Stimulated activated CD4-positive, alpha-beta T cell treated with anti-CD3 and anti-CD28 coated beads, Interleukin-4, amount 100 ng/mL, for 1 hour (primary cell): ENCODE measurements around the gene LETM1.

ENCODE experiments used
- DNase-seq: peaks from one replicate; pipeline ENCODE4 v3.0.0-alpha.2; 2020

LETM1 gene

DNA sequence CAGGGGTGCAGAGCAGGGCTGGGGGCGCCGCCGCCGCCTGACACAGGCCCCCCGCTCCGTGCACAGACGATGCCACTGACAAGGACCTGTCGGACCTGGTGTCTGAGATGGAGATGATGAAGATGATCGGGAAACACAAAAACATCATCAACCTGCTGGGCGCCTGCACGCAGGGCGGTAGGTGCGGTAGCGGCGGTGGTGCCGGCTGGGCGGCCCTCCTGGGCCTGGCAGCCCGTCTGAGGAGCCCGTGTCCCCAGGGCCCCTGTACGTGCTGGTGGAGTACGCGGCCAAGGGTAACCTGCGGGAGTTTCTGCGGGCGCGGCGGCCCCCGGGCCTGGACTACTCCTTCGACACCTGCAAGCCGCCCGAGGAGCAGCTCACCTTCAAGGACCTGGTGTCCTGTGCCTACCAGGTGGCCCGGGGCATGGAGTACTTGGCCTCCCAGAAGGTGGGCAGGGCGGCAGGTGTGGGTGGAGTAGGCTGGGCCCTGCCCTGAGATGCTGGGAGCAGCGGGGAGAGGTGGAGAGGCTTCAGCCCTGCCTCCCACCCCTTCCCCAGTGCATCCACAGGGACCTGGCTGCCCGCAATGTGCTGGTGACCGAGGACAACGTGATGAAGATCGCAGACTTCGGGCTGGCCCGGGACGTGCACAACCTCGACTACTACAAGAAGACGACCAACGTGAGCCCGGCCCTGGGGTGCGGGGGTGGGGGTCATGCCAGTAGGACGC is 50.3 kb downstream of the LETM1 start:
- DNase-seq, result no peak

DNA sequence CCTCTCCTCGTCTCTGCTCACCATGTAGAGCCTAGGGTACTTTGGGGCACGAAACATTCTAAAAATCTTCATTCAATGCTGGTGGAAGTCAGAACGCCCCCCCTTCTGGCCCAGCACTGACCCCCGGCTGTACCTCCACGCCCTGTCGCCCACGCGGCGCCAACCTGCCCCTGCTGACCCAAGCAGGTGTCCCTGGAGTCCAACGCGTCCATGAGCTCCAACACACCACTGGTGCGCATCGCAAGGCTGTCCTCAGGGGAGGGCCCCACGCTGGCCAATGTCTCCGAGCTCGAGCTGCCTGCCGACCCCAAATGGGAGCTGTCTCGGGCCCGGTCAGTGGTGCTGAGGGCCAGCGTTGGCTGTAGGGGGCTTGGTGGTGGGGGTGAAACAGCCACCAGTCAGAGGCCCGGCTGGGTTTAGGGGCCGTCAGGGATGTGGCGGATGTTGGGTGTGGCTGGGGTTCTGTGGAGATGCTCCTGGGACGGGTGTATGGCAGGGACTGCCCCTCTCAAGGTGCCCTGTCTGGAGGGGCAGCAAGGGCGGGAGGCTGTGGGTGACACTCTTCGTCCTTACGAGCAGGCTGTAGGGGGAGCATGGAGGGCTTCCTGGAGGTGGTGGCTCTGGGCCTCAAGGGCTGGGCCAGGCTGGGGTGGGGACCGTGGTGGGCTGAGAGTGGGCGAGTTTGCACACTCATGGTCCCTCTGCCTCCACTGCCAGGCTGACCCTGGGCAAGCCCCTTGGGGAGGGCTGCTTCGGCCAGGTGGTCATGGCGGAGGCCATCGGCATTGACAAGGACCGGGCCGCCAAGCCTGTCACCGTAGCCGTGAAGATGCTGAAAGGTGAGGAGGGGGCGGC is 51.1 kb downstream of the LETM1 start:
- DNase-seq, result no peak

DNA sequence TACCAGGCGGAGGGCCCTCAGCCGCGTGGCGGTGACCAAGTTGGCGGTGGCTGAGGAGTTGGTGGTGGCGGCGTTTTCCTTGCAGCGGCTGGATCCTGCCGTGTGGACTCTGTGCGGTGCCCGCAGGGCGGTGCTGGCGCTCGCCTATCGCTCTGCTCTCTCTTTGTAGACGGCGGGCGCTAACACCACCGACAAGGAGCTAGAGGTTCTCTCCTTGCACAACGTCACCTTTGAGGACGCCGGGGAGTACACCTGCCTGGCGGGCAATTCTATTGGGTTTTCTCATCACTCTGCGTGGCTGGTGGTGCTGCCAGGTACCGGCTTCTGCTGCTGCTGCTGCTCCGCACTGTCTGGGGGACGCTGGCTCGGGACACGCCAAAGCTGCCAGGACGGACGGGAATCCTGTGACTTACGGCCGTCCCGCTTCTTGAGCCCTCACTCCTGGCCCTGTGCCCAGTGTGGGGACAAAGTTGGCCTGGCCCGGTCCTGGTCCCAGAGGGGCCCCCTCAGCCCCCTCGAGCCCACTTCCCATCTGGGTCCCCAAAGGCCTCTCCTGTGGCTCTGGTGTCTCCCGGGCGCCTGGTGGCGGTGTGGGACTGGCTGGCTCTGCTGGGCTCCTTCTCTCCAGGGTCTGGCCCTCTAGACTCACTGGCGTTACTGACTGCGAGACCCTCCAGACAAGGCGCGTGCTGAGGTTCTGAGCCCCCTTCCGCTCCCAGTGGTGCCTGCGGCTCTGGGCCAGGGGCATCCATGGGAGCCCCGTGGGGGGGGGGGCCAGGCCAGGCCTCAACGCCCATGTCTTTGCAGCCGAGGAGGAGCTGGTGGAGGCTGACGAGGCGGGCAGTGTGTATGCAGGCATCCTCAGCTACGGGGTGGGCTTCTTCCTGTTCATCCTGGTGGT is 52.2 kb downstream of the LETM1 start:
- no peak for DNase-seq

GRCh38 chr4:1802720-1803522 is 53.0 kb downstream of the LETM1 start:
- DNase-seq, result no peak

DNA sequence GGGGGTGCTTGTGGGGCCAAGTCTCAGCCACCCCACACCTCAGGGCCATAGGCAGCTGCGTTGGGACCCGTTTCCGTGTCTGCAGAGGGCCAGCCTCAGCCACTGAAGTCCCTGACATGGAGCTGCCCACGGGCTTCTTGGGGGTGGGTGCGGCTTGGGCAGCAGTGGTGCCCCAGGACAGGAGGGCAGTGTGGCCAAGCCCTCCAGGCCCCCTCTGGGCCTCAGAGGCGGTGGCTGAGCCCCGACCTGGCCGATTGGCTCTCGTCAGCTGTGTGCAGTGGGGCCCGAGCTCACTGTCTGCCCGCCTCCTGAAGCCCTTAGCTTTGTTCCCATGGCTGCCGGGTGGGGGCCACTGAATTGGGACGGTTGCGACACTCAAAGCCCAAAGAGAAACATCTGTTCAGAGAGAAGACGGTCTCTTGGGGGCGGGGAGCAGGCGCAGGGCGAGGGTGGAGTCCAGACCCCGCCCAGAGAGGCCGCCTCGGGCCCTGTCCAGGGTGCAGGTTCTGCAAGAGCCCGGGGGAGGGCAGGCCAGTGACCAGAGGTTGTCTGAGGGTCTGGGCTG is 53.7 kb downstream of the LETM1 start:
- no peak for DNase-seq

DNA sequence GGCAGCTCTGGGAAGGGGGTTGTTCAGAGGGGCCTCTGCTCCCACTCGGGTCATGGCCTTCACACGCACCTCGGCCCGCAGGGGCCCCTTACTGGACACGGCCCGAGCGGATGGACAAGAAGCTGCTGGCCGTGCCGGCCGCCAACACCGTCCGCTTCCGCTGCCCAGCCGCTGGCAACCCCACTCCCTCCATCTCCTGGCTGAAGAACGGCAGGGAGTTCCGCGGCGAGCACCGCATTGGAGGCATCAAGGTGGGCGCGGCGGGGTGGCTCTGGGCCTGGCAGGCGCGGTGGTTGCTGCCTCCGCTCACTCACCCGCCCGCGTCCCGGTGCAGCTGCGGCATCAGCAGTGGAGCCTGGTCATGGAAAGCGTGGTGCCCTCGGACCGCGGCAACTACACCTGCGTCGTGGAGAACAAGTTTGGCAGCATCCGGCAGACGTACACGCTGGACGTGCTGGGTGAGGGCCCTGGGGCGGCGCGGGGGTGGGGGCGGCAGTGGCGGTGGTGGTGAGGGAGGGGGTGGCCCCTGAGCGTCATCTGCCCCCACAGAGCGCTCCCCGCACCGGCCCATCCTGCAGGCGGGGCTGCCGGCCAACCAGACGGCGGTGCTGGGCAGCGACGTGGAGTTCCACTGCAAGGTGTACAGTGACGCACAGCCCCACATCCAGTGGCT is 54.5 kb downstream of the LETM1 start:
- no peak for DNase-seq

- DNase-seq, result no peak
Observed at GRCh38 chr4:1800805-1801204, 55.2 kb downstream of the LETM1 start.

GRCh38 chr4:1799387-1800375 is 56.3 kb downstream of the LETM1 start:
- no peak for DNase-seq

DNA sequence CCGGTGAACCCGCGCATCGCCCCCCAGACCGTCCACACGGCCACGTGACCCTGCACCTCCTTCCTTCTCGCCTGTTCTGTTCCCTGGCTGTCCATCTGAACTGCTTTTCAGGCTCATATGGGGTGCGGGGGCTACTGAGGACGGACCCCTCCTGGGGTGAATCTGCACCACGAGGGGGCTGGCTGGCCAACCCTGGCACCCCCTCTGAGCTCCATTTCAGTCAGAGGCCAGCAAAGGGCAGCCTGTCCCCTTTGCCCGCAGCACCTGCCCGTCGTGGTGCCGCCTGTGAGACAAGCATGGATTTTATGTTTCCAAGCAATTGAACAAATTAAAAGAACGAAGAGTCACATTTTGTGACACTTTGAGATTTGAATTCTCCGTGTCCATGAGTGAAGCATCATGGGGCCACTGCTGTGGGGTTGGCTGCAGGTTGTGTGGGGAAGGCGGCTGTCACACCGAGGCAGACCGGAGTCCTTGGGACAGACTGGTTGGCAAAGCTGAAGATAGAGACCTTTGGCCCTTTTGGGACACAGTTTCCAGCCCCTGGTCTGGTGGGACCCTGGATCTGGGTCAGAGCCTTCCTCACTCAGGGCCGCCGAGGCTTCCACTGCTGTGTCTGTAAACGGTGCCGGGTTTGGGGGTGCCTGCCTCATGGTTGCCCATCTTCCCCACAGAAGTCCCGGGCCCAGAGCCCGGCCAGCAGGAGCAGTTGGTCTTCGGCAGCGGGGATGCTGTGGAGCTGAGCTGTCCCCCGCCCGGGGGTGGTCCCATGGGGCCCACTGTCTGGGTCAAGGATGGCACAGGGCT is 57.2 kb downstream of the LETM1 start:
- no peak for DNase-seq

DNA sequence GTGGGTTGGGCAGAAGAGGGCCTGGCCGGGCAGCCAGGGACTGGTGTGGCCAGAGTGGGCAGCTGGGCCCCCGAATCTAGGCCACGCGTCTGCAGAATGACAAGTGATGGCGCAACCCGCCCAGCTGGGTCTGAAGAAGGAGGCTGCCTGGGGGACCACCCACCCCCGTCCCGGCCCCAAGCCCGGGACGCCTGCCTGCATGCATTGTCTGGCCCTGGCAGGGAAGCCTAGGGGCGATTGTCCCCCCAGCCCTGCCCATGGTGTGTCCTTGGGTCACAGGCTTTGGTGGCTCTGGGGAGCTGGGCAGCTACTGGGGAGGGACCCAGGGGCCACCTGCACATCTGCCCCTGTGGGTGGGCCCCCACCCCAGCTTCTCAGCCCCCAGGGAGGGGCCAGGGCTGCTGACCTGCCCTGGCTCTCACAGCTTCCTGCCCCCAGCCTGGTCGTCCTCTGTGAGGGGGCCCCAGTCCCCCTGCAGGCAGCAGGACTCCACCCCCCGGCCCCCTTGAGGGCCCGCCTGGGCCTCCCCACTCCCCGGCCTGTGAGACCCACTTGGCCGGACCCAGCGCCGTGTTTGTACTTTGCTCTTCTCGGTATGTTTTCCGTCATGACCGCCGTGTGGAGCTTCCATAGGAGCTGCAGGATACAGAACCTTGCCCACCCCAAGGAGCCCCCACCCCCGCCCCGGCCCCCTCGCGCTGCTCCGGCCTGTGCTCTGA is 57.9 kb downstream of the LETM1 start:
- DNase-seq, result no peak

DNA sequence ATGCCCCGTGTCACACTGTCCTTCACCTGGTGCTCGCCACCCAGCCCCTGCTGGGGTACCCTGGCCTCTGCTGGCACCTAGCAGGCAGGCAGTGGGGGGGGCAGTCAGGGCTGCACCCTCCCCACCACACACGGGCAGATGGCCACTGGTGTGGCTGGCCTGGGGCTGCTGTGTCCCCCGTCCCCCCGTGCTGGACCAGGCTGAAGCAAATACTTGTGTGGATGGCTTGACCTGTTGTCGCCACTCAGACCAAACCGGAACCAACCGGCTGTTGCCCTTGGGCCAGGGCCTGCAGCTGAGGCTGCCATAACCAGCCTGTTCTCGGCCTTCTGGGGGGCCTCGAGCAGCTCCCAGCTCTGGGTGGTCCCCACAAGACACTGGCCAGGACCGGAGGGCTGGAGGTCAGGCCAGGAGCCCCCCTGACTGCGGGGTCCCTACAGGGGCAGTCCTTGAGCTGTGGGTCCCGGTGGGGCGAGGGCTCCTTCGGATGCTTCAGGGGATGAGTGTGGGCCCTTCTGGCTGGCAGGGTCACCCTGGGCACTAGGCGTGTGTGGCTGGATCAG is 58.6 kb downstream of the LETM1 start:
- no peak for DNase-seq

DNA sequence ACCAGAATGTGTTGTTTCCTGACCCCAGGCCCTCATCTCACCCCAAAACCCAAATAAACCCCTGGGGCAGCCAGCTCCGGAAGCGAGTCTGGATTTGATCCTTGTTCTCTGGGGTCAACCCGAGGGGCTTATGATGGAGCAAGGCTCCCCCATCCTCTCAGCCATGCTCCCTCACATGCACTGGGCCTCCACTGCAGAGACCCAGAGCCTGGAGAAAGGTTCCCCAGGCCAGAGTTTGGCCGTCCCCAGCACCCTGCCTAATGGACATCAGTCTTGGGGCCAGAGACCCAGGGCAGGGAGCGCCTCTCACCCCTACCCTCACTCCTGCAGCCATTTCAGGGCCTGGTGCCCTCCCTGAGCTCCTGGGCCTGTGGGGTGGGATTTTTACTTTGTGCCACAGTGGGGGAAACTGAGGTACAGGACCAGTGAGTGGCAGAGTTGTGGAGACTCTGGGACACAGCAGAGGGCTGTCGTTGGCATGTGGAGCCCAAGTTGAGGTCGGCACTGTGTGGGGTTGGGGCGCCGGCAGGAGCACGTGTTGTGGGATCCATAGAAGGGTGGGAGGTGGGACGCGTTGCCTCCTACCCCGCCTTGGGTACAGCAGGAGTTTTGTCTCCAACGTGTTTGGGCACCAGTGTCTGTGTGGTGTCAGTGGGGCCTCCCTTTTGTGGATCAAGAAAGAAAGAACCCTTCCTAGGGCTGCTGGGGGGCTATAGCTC is 59.3 kb downstream of the LETM1 start:
- no peak for DNase-seq

- DNase-seq, result no peak
Observed at GRCh38 chr4:1795299-1796195, 60.4 kb downstream of the LETM1 start.

DNA sequence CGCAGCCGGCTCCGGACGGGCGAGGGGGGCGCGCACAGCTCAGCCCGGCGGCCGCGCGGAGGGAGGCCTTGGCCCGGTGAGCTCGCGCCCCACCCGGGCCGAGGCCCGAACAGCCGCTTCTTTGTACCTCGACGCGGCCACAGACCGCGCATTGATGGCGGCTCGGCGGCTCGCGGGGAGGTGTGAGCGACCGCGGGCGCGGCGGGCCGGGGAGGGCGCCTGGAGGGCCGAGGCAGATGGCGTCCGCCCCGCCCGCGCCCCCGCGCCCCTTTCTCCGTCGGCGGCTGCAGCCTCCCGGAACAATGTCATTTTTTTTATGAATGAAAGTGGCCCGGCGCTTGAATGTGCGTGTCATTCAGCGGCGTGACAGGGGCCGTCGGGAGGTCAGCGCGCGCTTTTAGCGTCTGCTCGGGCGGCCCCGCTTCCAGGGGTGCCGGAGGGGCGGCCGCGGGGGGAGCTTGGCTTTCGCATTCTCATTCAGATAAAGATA is 61.1 kb downstream of the LETM1 start:
- no peak for DNase-seq

DNA sequence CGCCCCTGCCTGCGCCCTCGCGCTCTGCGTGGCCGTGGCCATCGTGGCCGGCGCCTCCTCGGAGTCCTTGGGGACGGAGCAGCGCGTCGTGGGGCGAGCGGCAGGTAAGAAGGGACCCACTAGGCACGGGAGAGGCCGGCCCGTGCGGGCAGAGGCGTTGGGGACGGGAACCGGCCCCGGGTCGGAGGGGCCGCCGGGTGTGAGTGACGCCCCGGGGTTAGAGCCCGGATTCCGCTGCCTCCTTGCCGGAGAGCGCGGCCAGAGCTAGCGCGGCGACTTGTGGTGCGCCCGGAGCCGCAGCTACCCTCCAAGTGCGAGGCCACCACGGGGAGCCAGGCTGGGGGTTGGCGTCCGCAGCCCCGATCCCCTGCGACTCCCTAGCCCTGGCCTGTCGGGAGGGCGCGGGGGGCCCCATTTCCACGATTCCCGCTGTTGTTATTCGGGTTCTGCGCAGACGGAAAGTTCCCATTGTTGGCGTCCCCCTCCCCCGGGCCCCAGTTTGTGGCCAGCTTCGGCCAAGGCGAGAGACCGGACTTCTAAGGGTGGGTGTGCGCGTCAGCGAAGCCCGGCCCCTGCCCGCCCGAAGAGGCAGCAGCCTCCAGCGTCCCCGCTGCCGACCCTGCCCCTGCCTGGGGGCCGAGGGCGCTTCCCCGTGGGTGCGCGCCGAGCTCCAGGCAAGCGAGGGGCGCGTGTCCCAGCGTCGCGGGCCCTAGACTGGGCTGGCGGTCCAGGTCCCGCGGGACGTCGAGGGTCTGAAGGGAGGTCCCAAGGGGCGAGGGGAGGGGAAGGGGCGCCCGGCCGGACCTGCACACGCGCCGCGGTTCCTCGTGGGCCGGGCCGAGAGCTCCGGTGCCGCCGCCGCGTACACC is 61.8 kb downstream of the LETM1 start:
- no peak for DNase-seq
